K562 treated with DMSO at 1 percent for 4 hours (cell line): Measurements from ENCODE around the gene DHX32. TPM values are rescaled to one million over a fixed set of nuclear protein-coding genes. Genes with fewer than 3 reads are reported as not detected.

Source experiments
- total RNA-seq: library from RNA; unstranded; fragments of 300-600 nt; gene quantifications from 2 replicates; pipeline ENCODE4 v1.2.3, GENCODE V29; 2022; ENCODE audit not compliant: insufficient read depth

The DHX32 gene
- 12.8 and 13.0 TPM in 2 replicates for total RNA-seq

GRCh38 chr10:125881192-125881591 is at the start of gene DHX32:
TSS of gene DHX32 (minus strand) at chr10:125881292. CDS start at chr10:125880824, 468 bp downstream.

DNA sequence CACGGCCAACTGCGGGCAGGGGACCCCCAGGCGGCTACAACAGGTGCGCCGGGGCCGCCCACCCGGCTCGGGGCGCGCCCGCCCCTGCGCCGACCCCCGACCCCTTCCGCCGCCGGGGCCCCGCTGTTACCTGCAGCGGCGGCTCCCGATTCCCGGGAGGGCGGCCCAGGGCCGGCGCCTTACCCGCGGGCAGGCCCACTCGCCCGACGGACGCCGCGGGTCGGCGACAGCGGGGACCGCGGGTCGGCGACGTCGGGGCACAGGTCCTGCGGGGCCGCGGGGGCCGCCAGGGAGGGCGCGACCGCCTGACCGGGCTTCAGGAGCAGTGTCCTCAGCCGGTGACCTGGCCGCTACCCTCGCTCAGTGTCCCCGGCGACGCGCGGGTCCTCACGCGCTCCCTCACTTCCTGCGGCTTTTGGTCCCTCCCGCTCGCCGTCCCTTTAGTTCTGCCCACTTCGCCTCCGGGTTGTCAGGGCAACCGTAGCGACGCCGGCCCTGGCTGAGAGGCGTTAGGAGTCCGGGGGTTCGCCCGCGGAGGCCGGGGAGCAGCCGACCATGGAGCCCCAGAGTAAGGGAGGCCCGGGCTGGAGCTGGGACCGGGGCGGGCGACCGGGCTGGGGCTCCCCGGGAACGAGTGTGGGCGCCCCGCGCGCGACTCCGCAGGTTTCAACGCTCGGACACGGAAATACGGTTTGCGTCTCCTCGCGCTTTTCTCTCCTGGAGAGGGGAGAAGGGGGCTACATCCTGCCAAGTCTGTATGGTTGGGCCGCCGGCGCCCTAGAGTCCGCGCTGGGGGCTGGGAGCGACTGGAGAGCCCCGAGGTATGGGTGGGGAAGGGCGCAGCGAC is 15.2 kb upstream of the DHX32 start, which contains the start of gene FANK1:
Gene FANK1, plus strand, starts transcription at position 477 of the 847 bp plus-strand sequence. Its CDS starts 79 bp downstream, at position 556.

GRCh38 chr10:125822878-125823662 is 58.0 kb downstream of the DHX32 start, which contains the start of the genes BCCIP and UROS:
TSS of gene BCCIP (plus strand) at chr10:125823546. CDS start at chr10:125823558, 12 bp downstream.
TSS of gene UROS (minus strand) at chr10:125823258. CDS start at chr10:125816499, 6,759 bp downstream.

Other genes with a start within 250 kb of the DHX32 start
- gene TEX36, start 198.1 kb downstream of the DHX32 start, total RNA-seq = not detected in 2 replicates
- gene EDRF1, start 161.6 kb downstream of the DHX32 start, total RNA-seq = 14.2 and 15.5 TPM in 2 replicates
- not detected in 2 replicates for gene MMP21, start 105.5 kb downstream of the DHX32 start, total RNA-seq
- gene UROS, start 58.0 kb downstream of the DHX32 start, total RNA-seq = 17.8 and 33.3 TPM in 2 replicates
- gene BCCIP, start 57.7 kb downstream of the DHX32 start, total RNA-seq = 33.6 and 42.1 TPM in 2 replicates
- gene FANK1, start 15.3 kb upstream of the DHX32 start, total RNA-seq = not detected in 2 replicates